COR-L47 (cell line): ENCODE measurements around the gene ST6GALNAC3.

Experiments used
- DNase-seq: peaks from one replicate; lab custom pipeline; 2025; lab: John Stamatoyannopoulos, UW

Gene ST6GALNAC3

GRCh38 chr1:76583875-76584477 lies 509.4 kb downstream of the ST6GALNAC3 start:
- no peak for DNase-seq

- DNase-seq = no peak
Observed at GRCh38 chr1:76585980-76586674, 511.6 kb downstream of the ST6GALNAC3 start.

DNA sequence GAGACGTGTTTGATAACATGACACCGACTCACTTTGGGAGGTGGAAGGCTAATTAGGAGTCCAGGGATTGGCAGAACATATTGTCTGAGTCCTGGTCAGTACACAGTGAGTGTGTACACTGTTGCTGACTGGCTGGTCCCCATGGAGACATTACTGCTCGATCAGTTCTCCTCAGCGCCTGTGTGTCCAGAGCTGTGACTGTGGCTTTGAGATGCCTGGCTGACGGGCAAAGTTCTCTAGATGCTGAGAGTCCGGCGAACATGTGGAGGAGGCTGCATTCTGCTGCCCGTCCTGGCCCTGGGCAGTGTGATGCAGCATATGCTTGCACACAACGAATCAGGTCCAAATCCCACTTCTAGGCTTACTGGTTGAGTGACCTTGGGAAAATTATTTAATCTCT lies 512.7 kb downstream of the ST6GALNAC3 start:
- peak; percentile 11 for DNase-seq

- DNase-seq = no peak
Observed at GRCh38 chr1:76591461-76591860, 516.9 kb downstream of the ST6GALNAC3 start.

DNA sequence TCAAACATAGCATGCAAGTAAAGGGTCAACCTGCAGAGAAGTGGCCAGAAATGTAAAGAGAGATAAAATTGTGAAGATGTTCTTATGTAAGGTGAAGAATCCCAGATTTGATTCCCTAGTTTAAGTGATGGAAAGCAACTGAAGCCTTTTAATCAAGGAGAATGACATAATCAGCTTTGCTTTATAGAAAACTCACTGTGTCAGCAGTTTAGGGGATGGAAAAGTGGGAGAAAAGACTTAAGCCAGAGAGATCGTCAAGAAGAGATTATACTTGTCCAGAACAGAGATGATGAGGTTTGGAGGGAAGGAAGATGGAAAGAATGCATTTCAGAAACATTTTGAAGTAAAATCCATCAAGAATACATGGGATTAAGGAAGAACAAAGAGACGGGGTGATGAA lies 517.4 kb downstream of the ST6GALNAC3 start:
- no peak for DNase-seq

DNA sequence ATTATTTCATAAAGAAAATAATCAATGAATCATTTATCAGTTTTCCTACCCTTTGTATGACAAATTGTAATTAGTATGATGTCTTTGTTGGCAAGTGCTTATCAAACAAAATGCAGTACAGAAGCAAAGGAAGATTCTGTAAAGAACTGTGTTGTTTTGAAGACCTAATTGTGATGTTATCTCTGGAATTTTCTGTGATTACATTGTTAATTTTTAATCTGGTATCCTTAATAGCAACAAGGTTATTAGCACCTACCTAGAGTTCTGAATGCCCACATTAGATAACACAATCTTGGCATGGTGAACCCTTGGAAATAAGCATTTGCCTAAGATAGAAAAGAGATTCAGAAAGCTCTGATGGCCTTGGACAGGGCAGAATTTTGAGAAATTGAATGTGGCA lies 518.6 kb downstream of the ST6GALNAC3 start:
- DNase-seq = no peak

GRCh38 chr1:76593618-76594017 lies 519.1 kb downstream of the ST6GALNAC3 start:
- no peak for DNase-seq

DNA sequence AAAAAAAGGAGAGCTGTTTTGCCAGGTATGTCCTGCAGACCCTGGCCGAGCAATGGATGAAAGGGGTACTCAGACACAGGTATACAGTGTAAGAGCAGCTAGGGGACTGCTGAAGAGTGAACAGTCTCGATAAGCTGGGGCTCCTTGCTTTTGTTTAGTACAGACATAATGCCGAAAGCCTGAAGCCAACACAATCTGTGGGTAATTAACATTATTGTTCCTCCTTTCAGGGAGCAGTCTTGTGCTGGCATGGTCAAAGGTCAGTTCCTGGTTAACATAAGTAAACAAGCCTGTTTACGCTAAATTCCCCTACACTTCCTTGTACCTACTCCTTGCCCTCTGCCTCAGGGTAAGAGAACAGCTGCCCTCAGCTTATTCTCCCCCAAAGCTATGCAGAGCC lies 520.5 kb downstream of the ST6GALNAC3 start:
- DNase-seq = no peak

GRCh38 chr1:76601465-76601864 lies 526.9 kb downstream of the ST6GALNAC3 start:
- no peak for DNase-seq

DNA sequence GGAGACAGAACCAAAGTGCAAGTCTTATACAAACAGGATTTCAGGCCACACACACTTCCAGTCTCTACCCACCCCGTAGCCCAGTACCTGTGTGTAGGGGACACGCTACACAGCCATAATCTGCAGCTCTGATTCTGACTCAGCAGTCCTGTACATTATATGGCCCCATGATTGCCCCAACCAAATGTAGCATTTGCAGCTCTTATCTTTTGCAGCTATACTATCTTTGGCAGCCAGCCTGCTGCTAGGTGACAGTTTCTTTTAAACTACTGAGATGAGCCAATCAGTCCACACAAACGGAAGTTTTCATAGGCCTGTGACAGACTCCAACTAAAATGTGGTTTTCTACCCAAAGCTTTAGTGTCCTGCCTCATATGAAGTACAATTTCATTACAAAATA lies 533.2 kb downstream of the ST6GALNAC3 start:
- DNase-seq = no peak

DNA sequence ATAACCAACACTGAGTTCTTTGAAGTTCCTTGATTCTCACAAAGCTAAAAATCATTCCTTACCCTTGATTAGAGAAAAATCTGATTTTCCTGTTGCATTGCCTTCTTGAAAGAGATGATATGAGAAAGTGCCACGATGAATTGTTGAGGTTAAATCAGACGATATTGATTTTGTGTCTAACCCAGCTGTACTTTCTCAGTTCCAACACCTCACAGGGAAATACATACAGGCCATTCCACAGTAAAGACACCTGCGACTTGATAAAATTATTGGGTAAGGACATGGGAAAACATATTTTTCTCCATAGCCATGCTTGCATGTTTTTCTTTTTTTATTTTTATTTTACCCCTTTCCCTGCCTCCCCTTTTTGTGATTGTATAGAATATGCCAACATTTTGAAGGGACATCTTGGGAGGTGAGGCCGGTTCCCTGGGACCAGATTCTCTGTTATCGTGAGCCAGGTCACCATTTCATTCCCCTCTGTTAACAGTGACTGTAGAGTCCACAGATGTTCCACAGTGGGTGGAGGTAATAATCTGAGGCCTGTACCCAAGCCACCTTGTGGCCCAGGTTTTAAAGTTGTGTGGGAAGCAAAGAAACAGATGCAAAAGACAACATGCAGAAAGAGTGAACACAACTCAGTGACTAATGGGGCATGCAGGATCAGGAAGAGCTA lies 537.4 kb downstream of the ST6GALNAC3 start:
- DNase-seq = no peak

- no peak for DNase-seq
Observed at GRCh38 chr1:76613886-76614285, 539.3 kb downstream of the ST6GALNAC3 start.

DNA sequence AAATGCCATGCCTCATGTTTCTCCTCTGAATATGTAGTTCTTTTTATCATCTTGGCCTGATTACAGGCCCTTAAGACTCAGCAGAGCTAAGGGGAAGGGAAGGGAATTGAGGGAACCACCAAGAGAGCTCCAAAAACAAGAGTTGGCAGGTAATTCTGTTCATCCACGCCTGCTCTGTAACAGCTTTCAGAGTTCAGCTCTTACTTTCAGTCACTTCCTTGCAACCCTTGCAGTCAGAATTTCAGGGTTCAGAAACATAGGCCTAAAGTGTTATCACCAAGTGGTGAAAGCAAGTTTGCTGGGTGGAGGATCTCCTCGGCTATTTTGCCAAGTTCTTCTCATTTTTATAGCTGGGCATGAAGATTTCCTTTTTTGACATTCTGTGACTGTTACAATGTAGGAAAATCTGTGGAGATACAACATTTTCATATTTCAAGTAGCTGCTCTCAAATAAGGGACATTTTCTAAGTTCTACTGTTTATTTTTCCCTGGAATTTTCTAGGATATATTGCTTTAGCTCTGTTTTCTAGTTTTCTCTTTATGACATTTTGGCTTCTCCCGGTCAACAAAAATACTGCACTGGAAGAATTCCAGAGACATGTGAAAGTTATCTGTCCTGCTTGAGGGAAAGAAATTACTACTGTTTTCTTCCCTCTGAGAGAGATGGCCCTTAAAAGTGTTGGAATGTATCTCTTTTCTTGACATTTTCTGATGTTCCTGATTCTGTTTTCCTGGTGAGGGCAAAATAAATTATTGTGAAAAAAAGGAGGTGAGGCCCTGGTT lies 540.9 kb downstream of the ST6GALNAC3 start:
- no peak for DNase-seq

DNA sequence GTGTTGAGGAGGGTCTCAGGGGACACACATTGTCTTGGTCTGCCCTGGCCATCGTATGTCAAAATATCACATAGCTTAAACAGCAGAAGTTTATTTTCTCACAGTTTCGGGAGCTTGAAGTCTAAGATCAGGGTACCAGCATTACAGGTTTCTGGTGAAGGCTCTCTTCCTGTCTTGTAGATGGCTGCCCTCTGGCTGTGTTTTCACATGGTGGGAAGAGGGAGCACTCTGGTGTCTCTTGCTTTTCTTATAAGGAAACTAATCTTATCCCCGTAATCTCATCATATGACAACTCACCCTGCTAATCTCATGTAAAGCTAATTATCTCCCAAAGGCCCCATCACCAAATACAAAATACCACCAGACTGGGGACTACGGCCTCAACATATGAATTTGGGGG lies 545.8 kb downstream of the ST6GALNAC3 start:
- DNase-seq = no peak

DNA sequence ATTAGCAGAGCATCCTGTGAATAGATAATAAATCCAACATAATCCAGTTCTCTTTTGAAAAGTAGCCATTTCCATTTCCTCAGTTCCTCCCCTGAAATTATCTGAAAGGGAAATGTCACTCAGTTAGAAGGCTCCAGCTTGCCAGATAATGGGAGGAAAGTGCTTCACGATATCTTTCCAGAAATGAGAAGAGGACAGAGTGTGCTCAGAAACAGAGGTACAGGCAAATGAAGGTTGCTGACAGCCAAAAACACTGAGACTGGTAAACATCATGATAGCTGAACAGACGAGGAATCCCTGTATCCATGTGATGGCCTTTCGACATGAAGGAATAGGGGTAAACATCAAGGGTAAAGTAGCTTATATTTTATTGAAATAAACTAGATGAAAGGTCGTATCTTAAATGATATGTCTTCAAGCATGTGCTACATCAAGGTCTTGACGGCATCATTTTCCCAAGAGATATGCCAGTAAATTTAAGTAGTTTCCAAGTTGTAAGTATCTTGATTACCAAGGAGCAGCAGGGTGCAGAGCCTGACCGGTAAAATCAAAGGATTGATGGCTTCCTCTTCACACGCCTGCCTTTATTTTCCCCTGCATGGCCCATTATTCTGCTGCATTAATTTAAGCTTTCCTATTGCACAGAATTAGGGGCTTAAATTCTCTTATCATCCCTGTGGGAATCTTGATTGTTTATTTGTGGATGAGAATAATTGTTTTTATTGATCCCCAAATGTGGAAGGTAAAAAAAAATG lies 548.4 kb downstream of the ST6GALNAC3 start:
- DNase-seq = no peak

GRCh38 chr1:76625886-76626678 lies 551.5 kb downstream of the ST6GALNAC3 start:
- DNase-seq = peak; percentile 32

GRCh38 chr1:76627498-76627897 lies 553.0 kb downstream of the ST6GALNAC3 start:
- DNase-seq = no peak

- no peak for DNase-seq
Observed at GRCh38 chr1:76627901-76628300, 553.4 kb downstream of the ST6GALNAC3 start.

DNA sequence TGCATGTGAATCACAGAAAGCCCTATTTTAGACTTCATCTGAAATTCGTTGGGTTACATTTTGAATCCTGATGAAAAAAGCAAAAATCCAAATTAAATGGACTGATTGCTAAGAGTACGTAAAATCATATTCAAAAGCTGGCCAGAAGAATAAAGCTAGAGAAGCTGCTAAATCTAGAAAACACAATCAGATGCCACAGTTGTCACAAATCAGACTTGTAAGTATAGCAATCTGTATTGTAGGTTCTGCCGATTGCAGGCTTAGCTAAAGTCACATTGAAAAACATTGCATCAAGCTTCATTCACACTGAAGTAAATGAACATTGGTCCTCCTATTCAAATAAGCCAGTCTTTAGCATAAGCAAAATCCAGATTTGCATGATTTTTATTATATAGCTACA lies 557.6 kb downstream of the ST6GALNAC3 start:
- no peak for DNase-seq

DNA sequence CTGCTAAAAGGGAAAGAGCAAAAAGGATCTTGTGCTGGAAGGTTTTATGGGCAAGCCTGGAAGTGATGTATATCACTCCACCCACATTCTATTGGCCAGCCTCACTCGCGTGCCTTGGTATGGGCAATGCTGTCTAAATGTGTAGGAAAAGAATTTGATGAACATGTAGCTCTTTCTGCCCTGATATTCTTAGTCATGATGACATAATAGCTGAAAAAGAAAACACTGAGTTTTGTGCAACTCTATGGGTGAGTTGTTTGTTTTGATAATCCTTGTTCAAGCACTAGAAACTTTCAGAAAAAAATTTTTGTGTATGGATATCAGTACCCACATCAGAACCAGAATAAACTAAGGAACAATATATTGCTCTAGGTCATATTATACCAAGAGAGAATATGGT lies 561.2 kb downstream of the ST6GALNAC3 start:
- DNase-seq = no peak

GRCh38 chr1:76639181-76639580 lies 564.6 kb downstream of the ST6GALNAC3 start:
- DNase-seq = no peak
